Natural killer cell (primary cell): ENCODE measurements around the gene EPHA2. TPM values are rescaled to one million over a fixed set of nuclear protein-coding genes. Genes with fewer than 3 reads are reported as not detected.

ENCODE experiments used
- ATAC-seq, 3 donors: fragments of 150-1000 bp in 2 of 3; fragments of 200-7000 bp in 1 of 3; cut with Tn5 transposase; 1 replicate in 1 of 3; 2 replicates in 2 of 3; pipeline ENCODE4 v1.10.0; 2021; ENCODE audit warnings: mild to moderate bottlenecking in 2 of 3, moderate library complexity in 2 of 3
- DNase-seq, 2 donors: peaks; one replicate each; pipeline versions ENCODE4 v3.0.0 to v3.0.0-alpha.2; 2013 to 2021; ENCODE audit warnings: mixed read lengths in 1 of 2
- H3K27ac ChIP-seq: one replicate; pipeline ENCODE4 v1.5.1; 2013; ENCODE audit warnings: mild to moderate bottlenecking, low read length
- H3K27me3 ChIP-seq: one replicate; pipeline ENCODE4 v1.6.1; 2013; ENCODE audit warnings: low read length; ENCODE audit not compliant: control insufficient read depth, insufficient read depth
- H3K36me3 ChIP-seq: one replicate; pipeline ENCODE4 v1.6.1; 2013; ENCODE audit warnings: low read length; ENCODE audit not compliant: control insufficient read depth, insufficient read depth
- H3K4me1 ChIP-seq: one replicate; pipeline ENCODE4 v1.6.1; 2013; ENCODE audit warnings: low read length; ENCODE audit not compliant: control insufficient read depth, insufficient read depth
- H3K4me3 ChIP-seq: one replicate; pipeline ENCODE4 v1.5.1; 2013; ENCODE audit warnings: low read length
- H3K9me3 ChIP-seq: one replicate; pipeline ENCODE4 v1.6.1; 2013; ENCODE audit warnings: low read length; ENCODE audit not compliant: control insufficient read depth, insufficient read depth
- H3K27ac Mint-ChIP-seq, 2 donors: one replicate each; pipeline ENCODE4 v1.8.0; 2022; ENCODE audit warnings: mild to moderate bottlenecking in 2 of 2, mixed read lengths in 2 of 2, moderate library complexity in 1 of 2
- H3K27me3 Mint-ChIP-seq, 2 donors: one replicate each; pipeline ENCODE4 v1.8.0; 2022; ENCODE audit warnings: low read depth in 2 of 2, mixed read lengths in 2 of 2
- H3K36me3 Mint-ChIP-seq: one replicate; pipeline ENCODE4 v1.8.0; 2022; ENCODE audit warnings: mixed read lengths
- H3K4me1 Mint-ChIP-seq, 2 donors: one replicate each; pipeline ENCODE4 v1.8.0; 2022; ENCODE audit warnings: mixed read lengths in 2 of 2
- H3K4me3 Mint-ChIP-seq: one replicate; pipeline ENCODE4 v1.8.0; 2022; ENCODE audit warnings: mild to moderate bottlenecking, moderate library complexity, mixed read lengths
- H3K9me3 Mint-ChIP-seq, 2 donors: one replicate each; pipeline ENCODE4 v1.8.0; 2022; ENCODE audit warnings: mixed read lengths in 2 of 2
- WGBS: methylation state at CpG from one replicate; pipeline ENCODE4 v1.1.7; 2013; ENCODE audit warnings: missing lambda C conversion rate; ENCODE audit not compliant: insufficient coverage; 5-methylcytosine and 5-hydroxymethylcytosine counted together
- intact Hi-C: fragments of 100-400 bp; cut with micrococcal nuclease; formaldehyde crosslinking; loops from one replicate; pipeline ENCODE4 v1.14.2; 2022
- total RNA-seq, 4 donors: library from RNA; stranded (reverse); fragments of 120-200 nt in 1 of 4; gene quantifications; one replicate each; pipeline versions ENCODE4 v1.2.3 to v1.2.4, GENCODE V29; 2013 to 2022
- TF ChIP-seq, protein P1 (sequence below): fragments of 200-600 bp; IDR thresholded peaks from one replicate; pipeline ENCODE4 v1.8.0; 2022; ENCODE audit warnings: antibody characterized with exemption

Gene EPHA2
- total RNA-seq, 3 donors from 2014 or later (not counting 1 experiment from before 2014, with no cell fraction given) = 0.13 TPM; not detected in 2

DNA sequence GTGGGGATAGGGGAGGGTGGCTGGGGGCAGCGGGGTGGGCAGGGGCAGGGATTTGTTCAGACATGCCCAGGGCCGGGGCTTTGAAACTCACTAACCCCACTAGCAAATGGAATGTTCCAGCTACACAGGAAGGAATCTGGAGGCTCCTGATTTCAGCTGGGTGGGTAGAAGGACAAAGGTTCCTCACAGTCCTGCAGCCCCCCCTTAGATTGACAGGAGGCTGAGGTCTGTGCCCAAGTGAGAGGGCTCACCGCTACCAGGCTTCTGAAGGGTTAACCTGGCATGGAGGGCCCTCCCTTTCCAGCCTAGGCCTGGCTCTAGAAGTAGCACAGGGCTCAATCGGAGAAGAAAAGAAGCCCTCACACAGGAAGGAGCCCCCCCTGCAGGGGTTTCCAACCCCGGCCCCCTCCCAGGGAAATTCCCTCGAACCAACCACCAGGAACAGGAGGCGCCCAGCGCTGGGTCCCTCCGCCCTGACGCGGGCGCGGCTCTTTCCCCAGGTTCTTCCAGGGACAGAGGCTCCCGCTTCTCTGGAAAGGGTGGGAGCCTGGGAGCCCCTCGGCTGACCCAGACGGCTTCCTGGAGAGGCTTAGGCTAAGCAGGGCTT is 3.3 kb downstream of the EPHA2 start:
- Histone ChIP-seq H3K4me3 (no peak overlapping the region), H3K27ac (no peak overlapping the region), H3K9me3 (no peaks in the 10 kb centered on the region), H3K36me3 (no peaks in the 10 kb centered on the region), H3K4me1 (peaks cover 58% of the 10 kb centered on the region), H3K27me3 (peaks cover 39% of the 10 kb centered on the region)
- peaks cover 0 to 19% of the 10 kb centered on the region in 2 donors for H3K27me3 Mint-ChIP-seq
- H3K27ac Mint-ChIP-seq = no peak overlapping the region
- H3K36me3 Mint-ChIP-seq = no peaks in the 10 kb centered on the region
- 75% methylated on average over 14 of the region's 16 CpGs for WGBS
- DNase-seq (no peak), ATAC-seq (no peak)
- TF ChIP-seq, protein P1, sequence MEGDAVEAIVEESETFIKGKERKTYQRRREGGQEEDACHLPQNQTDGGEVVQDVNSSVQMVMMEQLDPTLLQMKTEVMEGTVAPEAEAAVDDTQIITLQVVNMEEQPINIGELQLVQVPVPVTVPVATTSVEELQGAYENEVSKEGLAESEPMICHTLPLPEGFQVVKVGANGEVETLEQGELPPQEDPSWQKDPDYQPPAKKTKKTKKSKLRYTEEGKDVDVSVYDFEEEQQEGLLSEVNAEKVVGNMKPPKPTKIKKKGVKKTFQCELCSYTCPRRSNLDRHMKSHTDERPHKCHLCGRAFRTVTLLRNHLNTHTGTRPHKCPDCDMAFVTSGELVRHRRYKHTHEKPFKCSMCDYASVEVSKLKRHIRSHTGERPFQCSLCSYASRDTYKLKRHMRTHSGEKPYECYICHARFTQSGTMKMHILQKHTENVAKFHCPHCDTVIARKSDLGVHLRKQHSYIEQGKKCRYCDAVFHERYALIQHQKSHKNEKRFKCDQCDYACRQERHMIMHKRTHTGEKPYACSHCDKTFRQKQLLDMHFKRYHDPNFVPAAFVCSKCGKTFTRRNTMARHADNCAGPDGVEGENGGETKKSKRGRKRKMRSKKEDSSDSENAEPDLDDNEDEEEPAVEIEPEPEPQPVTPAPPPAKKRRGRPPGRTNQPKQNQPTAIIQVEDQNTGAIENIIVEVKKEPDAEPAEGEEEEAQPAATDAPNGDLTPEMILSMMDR = no peak
- H3K9me3 Mint-ChIP-seq = no peaks in the 10 kb centered on the region
- intact Hi-C loops = no loop called here
- H3K4me1 Mint-ChIP-seq = peaks cover 20 to 52% of the 10 kb centered on the region in 2 donors
- H3K4me3 Mint-ChIP-seq = no peak overlapping the region

- Mint-ChIP-seq H3K27me3 (peaks cover 0 to 16% of the 10 kb centered on the region in 2 donors), H3K9me3 (no peaks in the 10 kb centered on the region), H3K27ac (no peak overlapping the region), H3K4me1 (peaks cover 14 to 46% of the 10 kb centered on the region in 2 donors), H3K36me3 (no peaks in the 10 kb centered on the region), H3K4me3 (no peak overlapping the region)
- intact Hi-C loops = no loop called here
- DNase-seq = no peak
- H3K4me3 ChIP-seq = no peak overlapping the region
- H3K36me3 ChIP-seq = no peaks in the 10 kb centered on the region
- no peaks in the 10 kb centered on the region for H3K9me3 ChIP-seq
- WGBS = 89% methylated on average over 4 of the region's 4 CpGs
- H3K27me3 ChIP-seq = peaks cover 39% of the 10 kb centered on the region
- TF ChIP-seq, protein P1 = no peak
- ATAC-seq = no peak
- H3K27ac ChIP-seq = no peak overlapping the region
- H3K4me1 ChIP-seq = peaks cover 52% of the 10 kb centered on the region
Observed at GRCh38 chr1:16151995-16152384, 3.9 kb downstream of the EPHA2 start.

DNA sequence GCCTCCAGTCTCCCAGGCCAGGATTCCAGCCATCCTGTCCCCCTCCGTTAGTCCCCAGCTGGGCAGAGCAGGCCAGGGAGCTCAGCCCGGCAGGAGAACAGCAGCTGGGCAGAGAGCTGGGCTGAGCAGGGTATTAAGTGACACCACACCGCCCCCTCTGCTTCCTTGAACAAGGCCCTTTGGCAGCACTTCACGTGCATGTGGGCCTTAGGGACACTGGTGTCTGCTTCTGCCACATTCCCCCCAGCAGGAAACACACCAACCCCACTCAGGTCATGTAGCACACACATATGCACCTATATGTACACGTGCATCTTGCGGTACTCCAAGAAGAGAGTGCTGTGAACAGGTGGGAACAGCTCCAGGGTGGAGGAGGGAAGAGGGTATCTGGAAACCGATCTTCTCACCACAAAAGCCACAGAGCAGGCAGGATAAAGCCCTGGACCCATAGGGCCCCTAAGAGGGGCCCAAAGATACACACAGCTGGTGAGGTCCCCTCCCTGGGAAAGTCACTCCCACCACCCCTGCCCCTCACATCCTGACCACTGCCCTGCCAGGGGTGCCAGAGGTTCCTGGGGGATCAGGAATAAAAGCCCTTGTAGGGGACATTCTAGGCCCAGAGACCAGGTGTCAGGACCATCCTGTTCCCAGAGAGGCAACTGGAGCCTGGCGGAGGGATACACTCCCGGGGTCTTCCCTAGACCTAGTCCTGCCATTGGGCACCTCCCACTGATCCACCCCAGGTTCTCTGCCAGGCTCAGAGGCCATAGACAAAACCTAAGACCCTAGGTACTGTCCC is 4.5 kb downstream of the EPHA2 start:
- Histone ChIP-seq H3K27ac (no peak overlapping the region), H3K27me3 (peaks cover 39% of the 10 kb centered on the region), H3K4me3 (no peak overlapping the region), H3K4me1 (peaks cover 51% of the 10 kb centered on the region), H3K9me3 (no peaks in the 10 kb centered on the region), H3K36me3 (no peaks in the 10 kb centered on the region)
- Mint-ChIP-seq H3K9me3 (no peaks in the 10 kb centered on the region), H3K27me3 (peaks cover 0 to 13% of the 10 kb centered on the region in 2 donors), H3K27ac (no peak overlapping the region), H3K4me3 (peak overlapping the region; percentile 31), H3K4me1 (peaks cover 13 to 43% of the 10 kb centered on the region in 2 donors), H3K36me3 (no peaks in the 10 kb centered on the region)
- ATAC-seq (no peak), DNase-seq (no peak)
- WGBS = 36% methylated on average over 8 of the region's 9 CpGs
- TF ChIP-seq, protein P1 = no peak
- intact Hi-C loops = no loop called here
